PFSK-1 (cell line): ENCODE data around the gene TEKT3.

Experiments used
- FOXP2 ChIP-seq: optimal IDR thresholded peaks from 2 replicates; pipeline ENCODE3; 2011; ENCODE audit warnings: borderline replicate concordance, control low read depth, inconsistent platforms; ENCODE audit not compliant: insufficient read depth; ENCODE audit errors: extremely low read length, extremely low read depth
- POLR2AphosphoS5 ChIP-seq: IDR thresholded peaks from 2 replicates; pipeline ENCODE4 v1.6.1; 2012; ENCODE audit warnings: low read depth, mild to moderate bottlenecking, control low read depth, low read length, moderate library complexity
- SIN3A ChIP-seq: IDR thresholded peaks from 2 replicates; pipeline ENCODE4 v1.6.1; 2012; ENCODE audit warnings: mild to moderate bottlenecking, low read length, moderate library complexity, borderline replicate concordance; ENCODE audit not compliant: insufficient read depth
- TAF1 ChIP-seq: IDR thresholded peaks from 2 replicates; pipeline ENCODE4 v1.6.1; 2012; ENCODE audit warnings: low read length, control low read depth, borderline replicate concordance; ENCODE audit not compliant: insufficient read depth
- TF ChIP-seq, protein P1 (sequence below), 2 experiments: IDR thresholded peaks; 2 replicates each; pipeline versions ENCODE4 v1.6.1 to v1.8.0; 2011 to 2012; ENCODE audit warnings: low read depth in 2 of 2, low read length in 2 of 2, control low read depth in 1 of 2, inconsistent platforms in 1 of 2, mild to moderate bottlenecking in 1 of 2, moderate library complexity in 1 of 2; ENCODE audit not compliant: insufficient read depth in 1 of 2

The TEKT3 gene

GRCh38 chr17:15307710-15308111, 33.7 kb downstream of the TEKT3 start:
- TF ChIP-seq, protein P1, sequence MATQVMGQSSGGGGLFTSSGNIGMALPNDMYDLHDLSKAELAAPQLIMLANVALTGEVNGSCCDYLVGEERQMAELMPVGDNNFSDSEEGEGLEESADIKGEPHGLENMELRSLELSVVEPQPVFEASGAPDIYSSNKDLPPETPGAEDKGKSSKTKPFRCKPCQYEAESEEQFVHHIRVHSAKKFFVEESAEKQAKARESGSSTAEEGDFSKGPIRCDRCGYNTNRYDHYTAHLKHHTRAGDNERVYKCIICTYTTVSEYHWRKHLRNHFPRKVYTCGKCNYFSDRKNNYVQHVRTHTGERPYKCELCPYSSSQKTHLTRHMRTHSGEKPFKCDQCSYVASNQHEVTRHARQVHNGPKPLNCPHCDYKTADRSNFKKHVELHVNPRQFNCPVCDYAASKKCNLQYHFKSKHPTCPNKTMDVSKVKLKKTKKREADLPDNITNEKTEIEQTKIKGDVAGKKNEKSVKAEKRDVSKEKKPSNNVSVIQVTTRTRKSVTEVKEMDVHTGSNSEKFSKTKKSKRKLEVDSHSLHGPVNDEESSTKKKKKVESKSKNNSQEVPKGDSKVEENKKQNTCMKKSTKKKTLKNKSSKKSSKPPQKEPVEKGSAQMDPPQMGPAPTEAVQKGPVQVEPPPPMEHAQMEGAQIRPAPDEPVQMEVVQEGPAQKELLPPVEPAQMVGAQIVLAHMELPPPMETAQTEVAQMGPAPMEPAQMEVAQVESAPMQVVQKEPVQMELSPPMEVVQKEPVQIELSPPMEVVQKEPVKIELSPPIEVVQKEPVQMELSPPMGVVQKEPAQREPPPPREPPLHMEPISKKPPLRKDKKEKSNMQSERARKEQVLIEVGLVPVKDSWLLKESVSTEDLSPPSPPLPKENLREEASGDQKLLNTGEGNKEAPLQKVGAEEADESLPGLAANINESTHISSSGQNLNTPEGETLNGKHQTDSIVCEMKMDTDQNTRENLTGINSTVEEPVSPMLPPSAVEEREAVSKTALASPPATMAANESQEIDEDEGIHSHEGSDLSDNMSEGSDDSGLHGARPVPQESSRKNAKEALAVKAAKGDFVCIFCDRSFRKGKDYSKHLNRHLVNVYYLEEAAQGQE (IDR thresholded peaks at IDR 0.05; ENCODE audit: insufficient read depth in 1 of 2, low read depth in 2 of 2, low read length in 2 of 2) = no peak
- TF ChIP-seq SIN3A (no peak), FOXP2 (no peak), TAF1 (no peak)

GRCh38 chr17:15303851-15304250, 37.5 kb downstream of the TEKT3 start:
- TF ChIP-seq, protein P1 (IDR thresholded peaks at IDR 0.05; ENCODE audit: insufficient read depth in 1 of 2, low read depth in 2 of 2, low read length in 2 of 2) = no peak
- TF ChIP-seq POLR2AphosphoS5 (no peak), FOXP2 (no peak), TAF1 (no peak), SIN3A (no peak)

DNA sequence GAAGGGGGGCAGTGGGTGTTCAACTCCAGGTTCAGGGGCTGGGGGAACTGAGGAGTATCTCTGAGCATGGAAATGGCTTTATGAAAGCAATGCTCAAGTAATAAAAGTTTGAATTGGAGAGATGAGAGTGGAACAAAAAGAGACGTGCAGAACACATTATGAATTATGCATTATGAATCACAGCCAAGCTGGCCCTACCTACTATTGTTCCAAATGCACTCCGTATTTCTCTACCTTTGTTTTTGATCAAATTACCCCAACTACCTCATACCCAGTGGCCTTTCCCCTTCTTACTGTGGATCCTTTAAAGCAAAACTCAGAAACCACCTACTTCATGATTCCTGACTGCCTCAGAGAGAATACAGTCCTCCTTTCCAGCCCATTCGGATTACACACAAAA, 38.1 kb downstream of the TEKT3 start:
- TF ChIP-seq SIN3A (no peak), TAF1 (no peak), FOXP2 (no peak), POLR2AphosphoS5 (no peak)
- TF ChIP-seq, protein P1 (IDR thresholded peaks at IDR 0.05; ENCODE audit: insufficient read depth in 1 of 2, low read depth in 2 of 2, low read length in 2 of 2) = no peak

DNA sequence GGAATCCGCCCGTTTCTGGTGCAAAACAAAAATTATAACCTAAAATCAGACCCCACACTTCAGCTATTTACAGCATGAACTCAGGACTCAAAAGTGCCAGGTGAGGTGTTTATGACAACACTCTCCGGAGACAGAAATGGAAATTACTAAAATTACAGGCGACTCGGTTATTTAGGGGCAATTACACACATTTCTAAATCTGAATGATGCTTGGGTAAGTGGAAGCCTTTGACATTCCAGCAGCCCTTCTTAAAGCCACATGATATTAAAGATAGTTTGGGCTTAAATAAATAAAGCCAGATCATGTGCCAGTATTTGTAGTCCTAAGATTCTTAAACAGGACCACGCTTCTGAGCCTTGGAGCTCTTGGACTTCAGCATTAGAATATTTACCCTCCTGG, 39.6 kb downstream of the TEKT3 start:
- TF ChIP-seq TAF1 (no peak), FOXP2 (no peak), SIN3A (no peak), POLR2AphosphoS5 (no peak)
- TF ChIP-seq, protein P1 (IDR thresholded peaks at IDR 0.05; ENCODE audit: insufficient read depth in 1 of 2, low read depth in 2 of 2, low read length in 2 of 2) = no peak

DNA sequence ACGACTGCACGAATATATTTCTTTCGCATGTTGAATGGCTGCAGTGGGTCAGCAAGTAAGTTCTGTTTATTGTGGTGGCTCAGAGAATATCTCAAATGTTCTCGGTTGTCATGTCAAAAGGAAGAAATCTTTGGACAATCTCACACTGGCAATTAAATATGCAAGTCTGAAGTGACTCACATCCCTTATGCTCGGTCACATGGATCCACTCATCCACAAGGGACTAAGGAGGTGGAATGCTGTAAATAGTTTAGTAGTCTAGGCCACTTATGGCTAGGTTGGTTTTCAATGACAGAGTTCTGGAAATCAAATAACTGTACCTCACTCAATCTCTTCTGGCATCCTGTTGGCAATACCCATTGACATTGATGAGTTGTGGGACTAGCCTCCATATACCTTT, 43.2 kb downstream of the TEKT3 start:
- TF ChIP-seq TAF1 = no peak
- TF ChIP-seq SIN3A = no peak
- no peak for TF ChIP-seq POLR2AphosphoS5
- TF ChIP-seq, protein P1 (IDR thresholded peaks at IDR 0.05; ENCODE audit: insufficient read depth in 1 of 2, low read depth in 2 of 2, low read length in 2 of 2) = no peak
- TF ChIP-seq FOXP2 = no peak
